SJSA1 (cell line): ENCODE measurements around the gene C10orf105. TPM values are rescaled to one million over a fixed set of nuclear protein-coding genes. Genes with fewer than 3 reads are reported as not detected.

ENCODE experiments used
- DNase-seq, 2 experiments: peaks; one replicate each; pipeline ENCODE4 v3.0.0-alpha.2; 2015 to 2020; ENCODE audit warnings: low spot score in 2 of 2, low read depth in 1 of 2
- H3K27ac ChIP-seq: fragments of 250-450 bp; sonication (Bioruptor Pico); 2 replicates; pipeline ENCODE4 v1.5.1; 2020; ENCODE audit warnings: mild to moderate bottlenecking, moderate library complexity
- H3K27me3 ChIP-seq: fragments of 250-450 bp; sonication (Bioruptor Pico); replicated peaks from 2 replicates; pipeline ENCODE4 v1.5.1; 2020; ENCODE audit warnings: mild to moderate bottlenecking, moderate library complexity
- H3K36me3 ChIP-seq: fragments of 250-450 bp; sonication (Bioruptor Pico); 2 replicates; pipeline ENCODE4 v1.5.1; 2020; ENCODE audit warnings: mild to moderate bottlenecking
- H3K4me1 ChIP-seq: fragments of 250-450 bp; sonication (Bioruptor Pico); replicated peaks from 2 replicates; pipeline ENCODE4 v1.6.1; 2021; ENCODE audit warnings: mild to moderate bottlenecking
- H3K4me3 ChIP-seq: fragments of 250-450 bp; sonication (Bioruptor Pico); 2 replicates; pipeline ENCODE4 v1.5.1; 2020; ENCODE audit warnings: mild to moderate bottlenecking
- H3K9me3 ChIP-seq: fragments of 250-450 bp; sonication (Bioruptor Pico); replicated peaks from 2 replicates; pipeline ENCODE4 v1.5.1; 2020; ENCODE audit warnings: mild to moderate bottlenecking
- total RNA-seq: library from RNA; depleted of rRNA; stranded (reverse); fragments of >200 nt; shearing (Covaris generic); gene quantifications from 2 replicates; pipeline ENCODE4 v1.2.3, GENCODE V29; 2014

The C10orf105 gene
- total RNA-seq, 1 experiment from 2014 or later, result not detected

- H3K36me3 ChIP-seq, result peaks cover 31% of the 10 kb centered on the region
- H3K4me1 ChIP-seq, result peaks cover 13% of the 10 kb centered on the region
- no peak overlapping the region for H3K4me3 ChIP-seq
- no peaks in the 10 kb centered on the region for H3K27me3 ChIP-seq
- DNase-seq, result no peak
- no peak overlapping the region for H3K27ac ChIP-seq
- no peaks in the 10 kb centered on the region; the same call in 1 of the 2 replicates for H3K9me3 ChIP-seq
Observed at GRCh38 chr10:71756311-71757191, 37.0 kb upstream of the C10orf105 start.

GRCh38 chr10:71755179-71755879 is 35.8 kb upstream of the C10orf105 start:
- no peaks in the 10 kb centered on the region for H3K27me3 ChIP-seq
- H3K27ac ChIP-seq, result no peak overlapping the region
- no peaks in the 10 kb centered on the region for H3K9me3 ChIP-seq
- H3K4me1 ChIP-seq, result peaks cover 8% of the 10 kb centered on the region
- H3K4me3 ChIP-seq, result no peak overlapping the region
- no peak for DNase-seq
- peaks cover 26% of the 10 kb centered on the region for H3K36me3 ChIP-seq

GRCh38 chr10:71754562-71754961 is 35.0 kb upstream of the C10orf105 start:
- no peaks in the 10 kb centered on the region for H3K9me3 ChIP-seq
- no peak overlapping the region for H3K4me3 ChIP-seq
- peaks cover 25% of the 10 kb centered on the region for H3K36me3 ChIP-seq
- H3K27ac ChIP-seq, result no peak overlapping the region
- H3K27me3 ChIP-seq, result no peaks in the 10 kb centered on the region
- H3K4me1 ChIP-seq, result peaks cover 7% of the 10 kb centered on the region
- DNase-seq, result no peak

- peaks cover 20% of the 10 kb centered on the region for H3K36me3 ChIP-seq
- DNase-seq, result no peak
Observed at GRCh38 chr10:71753960-71754505, 34.5 kb upstream of the C10orf105 start.

GRCh38 chr10:71753091-71753959 is 33.7 kb upstream of the C10orf105 start:
- H3K36me3 ChIP-seq, result peaks cover 14% of the 10 kb centered on the region
- no peak overlapping the region for H3K4me3 ChIP-seq
- no peaks in the 10 kb centered on the region for H3K9me3 ChIP-seq
- no peak overlapping the region for H3K27ac ChIP-seq
- H3K27me3 ChIP-seq, result no peaks in the 10 kb centered on the region
- DNase-seq, result no peak
- no peaks in the 10 kb centered on the region for H3K4me1 ChIP-seq

More at GRCh38 chr10:71753960-71754505, 34.5 kb upstream of the C10orf105 start:
- no peaks in the 10 kb centered on the region for H3K9me3 ChIP-seq
- no peak overlapping the region for H3K4me3 ChIP-seq
- H3K4me1 ChIP-seq, result peaks cover 2% of the 10 kb centered on the region
- H3K27ac ChIP-seq, result no peak overlapping the region
- no peaks in the 10 kb centered on the region for H3K27me3 ChIP-seq

GRCh38 chr10:71752391-71753090 is 33.0 kb upstream of the C10orf105 start:
- Histone ChIP-seq H3K27ac (no peak overlapping the region), H3K4me1 (peaks cover 5% of the 10 kb centered on the region; the same call in 1 of the 2 replicates), H3K27me3 (no peaks in the 10 kb centered on the region), H3K36me3 (peaks cover 12% of the 10 kb centered on the region), H3K9me3 (no peaks in the 10 kb centered on the region), H3K4me3 (no peak overlapping the region)
- no peak for DNase-seq

- peaks cover 10% of the 10 kb centered on the region for H3K36me3 ChIP-seq
- H3K9me3 ChIP-seq, result no peaks in the 10 kb centered on the region
- no peak for DNase-seq
- H3K4me3 ChIP-seq, result no peak overlapping the region
- no peaks in the 10 kb centered on the region for H3K27me3 ChIP-seq
- H3K27ac ChIP-seq, result no peak overlapping the region
- H3K4me1 ChIP-seq, result peaks cover 7% of the 10 kb centered on the region; the same call in 1 of the 2 replicates
Observed at GRCh38 chr10:71751515-71752224, 32.1 kb upstream of the C10orf105 start.

- H3K27me3 ChIP-seq, result no peaks in the 10 kb centered on the region
- no peaks in the 10 kb centered on the region for H3K9me3 ChIP-seq
- no peak overlapping the region for H3K27ac ChIP-seq
- DNase-seq, result no peak
- peaks cover 11% of the 10 kb centered on the region; the same call in 1 of the 2 replicates for H3K4me1 ChIP-seq
- no peak overlapping the region for H3K4me3 ChIP-seq
- H3K36me3 ChIP-seq, result peaks cover 10% of the 10 kb centered on the region
Observed at GRCh38 chr10:71750986-71751385, 31.4 kb upstream of the C10orf105 start.

- DNase-seq, result no peak
- Histone ChIP-seq H3K4me1 (peaks cover 11% of the 10 kb centered on the region; the same call in 1 of the 2 replicates), H3K9me3 (no peaks in the 10 kb centered on the region), H3K27me3 (no peaks in the 10 kb centered on the region), H3K27ac (no peak overlapping the region), H3K36me3 (peaks cover 10% of the 10 kb centered on the region), H3K4me3 (no peak overlapping the region)
Observed at GRCh38 chr10:71750124-71750841, 30.7 kb upstream of the C10orf105 start.

- Histone ChIP-seq H3K36me3 (peaks cover 6% of the 10 kb centered on the region), H3K4me3 (no peak overlapping the region), H3K27me3 (no peaks in the 10 kb centered on the region), H3K27ac (no peak overlapping the region), H3K4me1 (peaks cover 11% of the 10 kb centered on the region; the same call in 1 of the 2 replicates), H3K9me3 (no peaks in the 10 kb centered on the region)
- no peak for DNase-seq
Observed at GRCh38 chr10:71749396-71749795, 29.8 kb upstream of the C10orf105 start.

- Histone ChIP-seq H3K36me3 (peaks cover 6% of the 10 kb centered on the region), H3K4me1 (peaks cover 11% of the 10 kb centered on the region; the same call in 1 of the 2 replicates), H3K27me3 (no peaks in the 10 kb centered on the region), H3K9me3 (no peaks in the 10 kb centered on the region), H3K27ac (no peak overlapping the region), H3K4me3 (no peak overlapping the region)
- DNase-seq, result no peak
Observed at GRCh38 chr10:71748671-71749191, 29.2 kb upstream of the C10orf105 start.
